KOPT-K1 (cell line): ENCODE measurements around the gene SLC2A6.

Experiments
- H3K27ac ChIP-seq: fragments of 200-600 bp; sonication (generic); 2 replicates; pipeline ENCODE4 v1.5.1; 2016; ENCODE audit warnings: antibody characterized with exemption, mild to moderate bottlenecking, low read depth, low read length; ENCODE audit not compliant: poor library complexity, severe bottlenecking
- H3K36me3 ChIP-seq: fragments of 200-600 bp; sonication (generic); 2 replicates; pipeline ENCODE4 v1.5.1; 2017; ENCODE audit warnings: antibody characterized with exemption, mild to moderate bottlenecking, low read length, moderate library complexity; ENCODE audit not compliant: insufficient read depth
- H3K9me3 ChIP-seq: fragments of 200-600 bp; sonication (generic); 2 replicates; pipeline ENCODE4 v1.5.1; 2017; ENCODE audit warnings: antibody characterized with exemption, low read length, mild to moderate bottlenecking; ENCODE audit not compliant: insufficient read depth, poor library complexity, severe bottlenecking

SLC2A6 gene, protein sequence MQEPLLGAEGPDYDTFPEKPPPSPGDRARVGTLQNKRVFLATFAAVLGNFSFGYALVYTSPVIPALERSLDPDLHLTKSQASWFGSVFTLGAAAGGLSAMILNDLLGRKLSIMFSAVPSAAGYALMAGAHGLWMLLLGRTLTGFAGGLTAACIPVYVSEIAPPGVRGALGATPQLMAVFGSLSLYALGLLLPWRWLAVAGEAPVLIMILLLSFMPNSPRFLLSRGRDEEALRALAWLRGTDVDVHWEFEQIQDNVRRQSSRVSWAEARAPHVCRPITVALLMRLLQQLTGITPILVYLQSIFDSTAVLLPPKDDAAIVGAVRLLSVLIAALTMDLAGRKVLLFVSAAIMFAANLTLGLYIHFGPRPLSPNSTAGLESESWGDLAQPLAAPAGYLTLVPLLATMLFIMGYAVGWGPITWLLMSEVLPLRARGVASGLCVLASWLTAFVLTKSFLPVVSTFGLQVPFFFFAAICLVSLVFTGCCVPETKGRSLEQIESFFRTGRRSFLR

DNA sequence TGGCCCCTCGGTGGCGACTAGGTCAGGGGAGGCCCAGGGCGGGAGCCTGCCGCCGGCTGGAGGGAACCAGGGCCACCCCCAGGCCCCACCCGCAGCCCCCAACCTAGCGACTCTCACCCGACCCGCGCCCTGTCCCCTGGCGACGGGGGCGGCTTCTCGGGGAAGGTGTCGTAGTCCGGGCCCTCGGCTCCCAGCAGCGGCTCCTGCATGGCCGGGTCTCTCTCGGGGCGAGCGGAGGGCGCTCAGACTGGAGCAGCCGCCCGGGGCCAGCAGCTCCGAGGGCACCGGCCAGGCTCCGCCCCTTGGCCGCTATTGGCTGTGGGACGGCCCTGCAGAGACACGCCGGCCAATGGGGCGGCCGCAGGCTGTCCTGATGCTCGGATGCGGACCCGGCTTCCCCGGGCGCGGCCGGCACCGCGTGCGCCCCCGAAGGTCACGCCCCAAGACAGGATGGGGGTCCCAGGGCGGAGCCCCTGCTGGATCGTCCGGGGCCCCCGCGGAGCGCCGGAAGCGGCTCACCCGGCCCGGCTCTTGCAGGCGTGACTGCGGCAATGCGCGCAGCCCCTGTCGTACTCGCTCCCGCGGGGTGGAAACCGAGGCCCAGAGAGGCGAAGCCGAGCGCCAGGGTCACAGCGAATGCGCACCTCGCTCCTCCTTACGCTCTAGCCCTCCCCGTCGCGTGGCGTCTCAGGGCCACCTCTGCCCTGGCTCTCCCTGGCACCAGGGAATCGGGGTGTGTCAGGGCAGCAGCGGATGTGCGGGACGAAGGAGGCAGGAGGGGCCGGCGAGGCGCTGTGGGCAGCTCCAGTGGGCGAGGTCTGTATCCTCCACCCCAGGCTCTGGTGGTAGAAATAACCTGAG is at the start of gene SLC2A6:
SLC2A6 (minus strand) TSS at position 249 of the 861 bp plus-strand sequence; CDS start at position 209, 40 bp downstream.
- no peaks in the 10 kb centered on the region for H3K36me3 ChIP-seq
- H3K27ac ChIP-seq, result peak within 1 kb of the TSS; percentile 31
- no peaks in the 10 kb centered on the region for H3K9me3 ChIP-seq

DNA sequence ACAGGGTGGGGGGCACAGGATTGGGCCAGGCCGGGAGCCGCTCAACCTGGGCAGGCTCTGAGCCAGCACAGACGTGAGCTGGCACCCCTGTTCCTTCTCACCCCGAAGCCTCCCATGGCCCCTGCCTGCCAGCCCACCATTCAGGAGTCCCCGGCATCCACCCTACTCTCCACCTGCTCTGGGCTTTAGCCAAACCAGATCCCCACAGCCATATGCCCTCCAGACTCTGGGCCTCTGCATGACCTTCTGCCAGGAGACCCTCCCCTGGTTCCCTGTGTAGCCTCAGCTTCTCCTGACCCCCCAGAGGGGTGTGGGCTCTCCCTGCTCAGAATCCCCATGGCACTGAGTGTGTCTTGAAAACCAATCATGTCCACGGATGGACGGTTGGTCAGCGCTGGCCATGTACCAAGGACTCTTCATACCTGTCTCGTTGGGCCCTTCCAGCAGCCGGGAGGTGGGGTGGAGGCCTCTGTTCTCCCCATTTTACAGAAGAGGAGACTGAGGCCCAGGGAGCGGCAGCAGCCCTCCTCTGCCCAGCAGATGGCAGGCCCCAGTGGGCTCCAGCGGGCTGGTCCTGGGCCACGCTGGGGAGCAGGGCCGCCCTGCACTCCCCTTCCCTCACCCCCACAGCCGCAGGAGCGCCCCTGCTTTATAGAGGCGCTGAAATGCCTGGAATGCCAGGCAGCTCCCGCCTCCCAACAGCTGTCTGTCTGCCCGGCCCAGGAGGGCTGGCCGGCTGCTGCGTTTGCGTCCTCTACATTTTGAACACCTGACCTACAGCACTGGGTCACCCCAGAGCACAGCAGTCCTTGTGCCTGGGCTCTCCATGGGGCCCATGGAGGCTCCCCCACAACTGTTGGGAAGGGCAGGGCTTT is 49.3 kb upstream of the SLC2A6 start:
- Histone ChIP-seq H3K36me3 (no peaks in the 10 kb centered on the region), H3K27ac (no peak overlapping the region), H3K9me3 (no peaks in the 10 kb centered on the region)

DNA sequence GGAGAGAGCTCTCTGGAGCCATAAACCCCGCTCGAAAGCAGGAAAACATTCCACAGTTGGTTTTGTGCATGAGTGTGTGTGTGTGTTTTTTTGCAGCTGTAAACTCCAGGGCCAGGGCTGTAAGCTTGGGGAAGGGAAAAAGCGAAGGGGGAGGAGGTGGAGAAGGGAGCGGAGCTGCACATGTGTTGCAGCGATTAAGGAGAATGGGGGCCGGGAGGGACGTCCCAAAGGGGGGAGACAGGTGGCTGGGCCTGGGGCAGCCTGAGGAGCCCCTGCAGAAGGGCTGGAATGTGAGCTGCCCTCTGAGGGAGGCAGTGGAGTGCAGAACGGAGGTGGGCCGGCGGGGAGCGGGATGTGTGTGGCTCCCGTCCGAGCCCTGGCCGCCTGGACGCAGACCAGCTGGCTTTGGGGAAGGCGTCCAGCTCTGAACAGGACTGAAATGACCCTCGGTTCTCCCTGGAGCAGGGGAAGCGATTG is 48.6 kb upstream of the SLC2A6 start:
- Histone ChIP-seq H3K9me3 (no peaks in the 10 kb centered on the region), H3K36me3 (no peaks in the 10 kb centered on the region), H3K27ac (no peak overlapping the region)

DNA sequence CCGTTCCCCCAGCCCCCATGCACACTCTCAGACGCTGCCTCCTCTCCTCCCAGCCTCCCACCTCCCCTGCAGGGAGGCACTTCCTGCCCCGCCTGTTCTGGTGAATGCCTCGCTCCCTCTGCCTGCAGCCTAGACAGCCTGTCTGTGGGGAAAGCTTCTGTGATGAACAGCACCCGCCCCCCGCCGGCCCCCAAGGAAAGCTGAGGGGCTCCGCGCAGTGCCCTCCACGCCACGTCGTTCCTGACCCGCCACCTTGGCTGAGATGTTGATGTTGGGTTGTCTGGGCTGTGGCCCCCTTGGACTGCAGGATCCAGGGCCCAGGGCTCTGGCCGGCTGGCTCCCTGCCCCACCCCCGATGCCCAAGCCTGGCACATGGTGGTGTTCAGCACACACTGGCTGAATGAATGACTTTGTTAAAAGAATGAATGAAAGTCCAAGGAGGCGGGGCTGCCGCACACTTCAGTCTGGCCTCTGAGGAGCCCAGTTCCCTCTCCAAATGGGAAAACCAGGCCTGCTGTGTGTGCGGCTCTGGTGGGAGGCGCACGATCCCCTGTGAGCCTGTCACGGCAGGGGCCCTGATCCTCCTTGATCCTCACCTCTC is 47.9 kb upstream of the SLC2A6 start:
- H3K9me3 ChIP-seq, result no peaks in the 10 kb centered on the region
- H3K27ac ChIP-seq, result no peak overlapping the region
- no peaks in the 10 kb centered on the region for H3K36me3 ChIP-seq

DNA sequence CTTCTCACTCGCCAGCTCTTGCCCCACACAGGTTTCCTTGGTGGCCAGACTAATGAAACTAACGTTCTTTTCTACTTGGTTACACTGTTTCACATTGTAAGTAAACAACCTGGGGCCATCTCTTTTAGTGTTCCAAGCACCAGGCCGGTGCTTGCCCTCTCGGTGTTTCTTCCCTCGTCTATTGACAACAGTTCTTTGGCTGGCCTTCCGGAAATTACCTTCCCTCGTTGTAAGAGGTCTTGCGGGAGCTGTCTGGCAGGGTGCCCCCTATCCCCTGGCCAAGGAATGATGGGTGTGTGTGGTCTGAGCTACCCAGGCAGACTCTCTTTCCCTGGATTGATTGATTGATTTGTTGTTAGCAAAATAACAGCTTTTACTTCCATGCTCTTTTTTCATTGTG is 46.8 kb upstream of the SLC2A6 start:
- no peaks in the 10 kb centered on the region for H3K36me3 ChIP-seq
- H3K27ac ChIP-seq, result no peak overlapping the region
- no peaks in the 10 kb centered on the region for H3K9me3 ChIP-seq

DNA sequence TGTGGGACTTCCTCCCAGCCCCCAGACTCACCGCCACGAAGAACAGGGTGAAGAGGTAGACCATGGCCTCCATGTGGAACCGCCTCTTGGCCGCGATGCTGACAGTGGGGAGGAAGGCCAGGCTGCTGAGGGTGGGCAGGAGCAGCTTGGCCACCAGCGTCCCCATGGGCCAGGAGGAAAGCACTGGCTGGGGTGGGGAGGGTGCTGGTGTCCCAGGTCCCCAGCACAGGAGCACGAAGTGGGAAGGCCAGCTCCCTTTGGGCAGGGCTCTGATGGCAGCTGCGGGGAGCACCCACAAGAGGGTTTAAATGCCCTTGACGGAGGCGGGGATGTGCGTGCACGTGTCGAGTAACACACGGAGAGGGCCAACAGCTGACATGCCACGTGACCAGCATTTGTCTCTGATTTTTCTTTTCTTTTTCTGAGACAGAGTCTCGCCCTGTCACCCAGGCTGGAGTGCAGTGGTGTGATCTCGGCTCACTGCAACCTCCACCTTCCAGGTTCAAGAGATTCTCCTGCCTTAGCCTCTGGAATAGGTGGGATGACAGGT is 45.9 kb upstream of the SLC2A6 start, which contains the start of gene MYMK:
MYMK (minus strand) TSS at position 281 of the 550 bp plus-strand sequence; CDS start at position 166, 115 bp downstream.
- Histone ChIP-seq H3K9me3 (no peaks in the 10 kb centered on the region), H3K36me3 (no peaks in the 10 kb centered on the region), H3K27ac (no peak within 1 kb of the TSS)

DNA sequence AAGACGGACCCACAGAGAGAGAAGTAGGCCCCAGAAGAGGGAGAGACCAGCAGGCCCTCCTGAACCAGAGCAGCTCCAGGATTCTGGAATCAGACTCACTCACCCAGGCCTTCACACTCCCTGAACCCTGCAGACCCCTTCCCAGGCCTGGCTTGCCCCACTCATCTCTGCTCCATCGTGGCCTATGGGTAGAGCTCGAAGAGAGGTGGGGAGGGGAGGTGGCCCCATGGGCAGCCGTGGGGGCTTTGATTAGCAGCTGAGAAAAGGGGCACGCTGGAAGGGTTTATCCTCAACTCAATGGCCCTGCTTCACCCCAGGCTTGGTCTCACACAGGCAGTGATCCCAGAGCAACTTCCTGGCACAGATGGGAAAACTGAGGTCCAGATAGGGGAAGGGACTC is 45.2 kb upstream of the SLC2A6 start:
- Histone ChIP-seq H3K27ac (no peak overlapping the region), H3K9me3 (no peaks in the 10 kb centered on the region), H3K36me3 (no peaks in the 10 kb centered on the region)

DNA sequence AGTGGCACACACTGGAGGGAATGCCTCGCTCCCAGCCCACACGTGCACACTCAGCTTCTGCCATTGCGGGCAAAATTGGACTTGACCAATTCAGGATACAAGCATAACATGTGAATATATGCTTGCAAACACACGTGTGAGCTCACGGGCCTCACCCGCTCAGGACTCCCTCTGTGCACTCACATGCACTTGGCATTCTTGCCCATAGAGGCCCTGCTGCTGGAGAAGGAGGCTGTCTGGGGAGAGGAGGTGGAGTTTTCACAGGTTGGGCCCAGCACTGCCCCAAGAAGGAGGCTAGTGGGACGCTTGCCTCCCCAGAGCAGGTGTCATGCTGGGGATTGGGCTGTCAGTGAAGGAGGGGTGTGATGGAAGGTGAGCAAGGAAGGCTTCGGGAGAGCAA is 44.2 kb upstream of the SLC2A6 start:
- Histone ChIP-seq H3K27ac (no peak overlapping the region), H3K9me3 (no peaks in the 10 kb centered on the region), H3K36me3 (no peaks in the 10 kb centered on the region)

DNA sequence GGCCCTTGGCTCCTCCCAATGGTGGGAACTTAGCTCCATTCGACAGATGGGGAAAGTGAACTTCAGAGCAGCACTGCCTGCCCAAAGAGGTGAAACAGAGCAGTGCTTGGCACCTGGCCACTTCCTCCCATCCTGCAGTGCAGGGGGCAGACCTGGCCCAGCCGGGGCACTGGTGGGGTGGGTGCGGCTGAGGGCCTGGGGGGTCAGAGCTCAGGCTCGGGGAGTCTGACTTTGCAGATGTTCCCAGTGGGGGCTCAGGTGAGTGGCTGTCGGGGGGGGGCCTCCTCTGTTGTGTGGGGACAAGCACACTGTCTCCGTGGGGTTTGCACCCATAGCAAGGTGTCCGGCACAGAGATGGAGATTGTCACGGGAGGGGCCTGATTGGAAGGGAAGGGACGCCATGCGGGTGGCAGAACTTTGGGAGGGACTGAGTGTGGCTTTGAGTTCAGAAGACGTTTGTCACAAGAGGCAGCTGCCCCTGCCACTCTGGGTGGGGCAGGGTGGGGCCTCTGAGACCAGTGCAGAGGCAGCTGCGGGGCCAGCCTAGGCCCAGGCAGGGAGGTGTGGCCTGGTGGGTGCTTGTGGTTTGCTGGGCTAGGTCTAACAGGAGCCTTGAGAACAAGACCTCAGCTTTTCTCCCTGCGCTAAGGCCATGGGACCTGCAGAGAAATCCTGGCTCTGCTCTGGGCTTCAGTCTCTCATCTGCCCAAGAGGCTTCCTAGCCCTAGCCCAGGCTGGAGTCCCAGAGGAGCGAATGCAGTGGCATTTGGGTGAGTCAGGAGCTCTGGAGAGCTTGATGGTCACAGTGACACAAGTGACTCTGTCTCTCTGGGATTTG is 43.4 kb upstream of the SLC2A6 start:
- Histone ChIP-seq H3K36me3 (no peaks in the 10 kb centered on the region), H3K9me3 (no peaks in the 10 kb centered on the region), H3K27ac (no peak overlapping the region)

DNA sequence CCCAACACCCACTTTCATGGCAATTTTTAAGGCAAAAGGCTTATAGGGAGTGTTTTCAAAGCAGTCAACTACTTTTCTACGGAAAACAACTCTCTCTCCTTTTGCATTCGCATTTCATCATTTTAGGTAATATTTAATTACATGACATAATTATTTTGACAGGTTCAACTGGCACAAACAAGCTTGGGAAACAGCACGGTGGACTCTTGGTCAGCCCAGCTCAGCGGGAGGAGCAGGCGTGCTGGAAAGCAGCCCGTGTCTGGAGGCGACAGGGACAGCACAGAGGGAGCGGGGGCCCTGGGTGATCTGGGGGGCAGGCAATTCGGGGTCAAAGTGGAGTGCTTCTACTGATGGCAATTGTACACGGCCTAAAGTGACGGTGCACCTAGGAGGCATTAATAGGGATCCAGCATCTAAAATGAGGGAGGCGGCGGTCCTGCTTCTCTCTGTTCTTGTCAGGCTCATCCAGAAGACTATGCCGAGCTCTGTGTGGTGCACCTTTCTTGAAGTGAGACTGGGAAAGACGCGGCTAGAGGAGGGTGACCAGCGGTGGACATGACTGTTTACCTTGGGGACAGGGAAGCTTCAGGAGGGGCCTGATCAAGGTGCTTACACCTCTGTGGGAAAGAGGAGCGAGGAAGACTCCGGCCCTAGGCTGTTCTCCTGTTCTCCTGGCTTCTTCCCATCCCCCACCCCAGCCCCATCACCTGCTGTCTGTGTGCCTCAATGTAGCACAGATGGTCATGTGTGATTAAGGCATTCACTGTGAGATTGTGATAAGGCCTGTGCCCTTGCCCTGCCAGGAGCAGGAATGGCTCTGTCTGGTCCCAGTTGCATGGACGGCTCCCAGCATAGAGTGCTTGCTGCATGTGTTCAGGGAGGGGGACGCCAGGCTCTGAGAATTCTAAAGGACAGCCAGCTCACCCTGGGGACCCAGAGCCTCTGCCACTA is 42.5 kb upstream of the SLC2A6 start:
- no peaks in the 10 kb centered on the region for H3K9me3 ChIP-seq
- H3K36me3 ChIP-seq, result no peaks in the 10 kb centered on the region
- H3K27ac ChIP-seq, result no peak overlapping the region

DNA sequence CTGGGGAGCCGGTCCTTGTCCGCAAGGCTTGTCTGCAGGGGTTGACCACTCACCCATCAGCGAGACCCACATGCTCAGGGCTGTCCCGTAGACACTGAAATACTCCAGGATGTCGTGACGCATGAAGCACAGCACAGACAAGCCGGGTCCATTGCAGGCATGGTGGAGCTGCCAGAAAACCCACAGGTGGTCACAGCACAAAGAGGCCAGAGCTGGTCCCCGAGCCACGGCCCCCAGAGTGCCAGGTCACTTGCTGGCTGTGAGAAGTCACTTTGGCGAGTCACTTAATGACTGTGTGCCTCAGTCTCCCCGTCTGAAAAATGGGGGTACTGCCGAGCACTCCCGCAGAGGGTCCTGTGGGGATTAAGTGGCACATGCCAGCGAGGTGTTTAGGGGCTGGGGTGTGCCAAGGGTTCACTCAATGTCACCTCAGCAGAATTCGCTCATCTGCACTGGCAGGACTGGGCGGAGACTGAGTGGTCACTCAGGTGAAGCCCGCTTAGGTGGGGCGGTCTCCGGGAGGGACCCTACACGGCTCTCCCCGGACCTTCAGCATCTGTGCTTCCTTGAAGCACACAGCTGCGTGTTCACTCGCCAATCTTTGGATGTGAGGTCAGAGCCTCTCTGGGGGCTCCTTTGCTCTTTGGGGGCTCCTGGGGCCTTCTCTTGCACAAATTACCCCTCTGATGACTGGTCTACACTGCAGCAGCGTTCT is 41.4 kb upstream of the SLC2A6 start:
- Histone ChIP-seq H3K9me3 (no peaks in the 10 kb centered on the region), H3K36me3 (no peaks in the 10 kb centered on the region), H3K27ac (no peak overlapping the region)

DNA sequence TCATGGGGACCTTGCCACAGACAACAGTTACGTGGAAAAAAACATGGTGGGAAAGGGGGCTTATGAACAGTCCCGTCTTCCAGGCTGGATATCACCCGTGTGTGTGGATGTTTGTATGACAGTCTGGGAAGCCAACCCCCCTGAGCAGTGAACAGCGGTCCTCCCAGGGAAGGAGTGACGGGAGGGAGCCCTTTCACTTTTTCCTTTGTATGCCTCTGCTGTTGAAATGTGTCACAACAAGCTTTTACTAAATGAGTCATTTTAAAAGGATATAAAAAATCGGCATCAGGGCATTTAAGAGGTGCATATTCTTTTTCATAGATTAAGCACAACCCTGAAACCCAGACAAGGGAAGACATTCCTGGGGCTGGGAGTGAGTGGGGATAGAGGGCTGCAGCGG is 40.8 kb upstream of the SLC2A6 start:
- Histone ChIP-seq H3K9me3 (no peaks in the 10 kb centered on the region), H3K36me3 (no peaks in the 10 kb centered on the region), H3K27ac (no peak overlapping the region)
